ENCODE results near the gene PCP4. TPM values are rescaled to one million over a fixed set of nuclear protein-coding genes. Genes with fewer than 3 reads are reported as not detected.

PCP4 gene
- total RNA-seq, 1 donor from 2014 or later, result 18.1 TPM

- DNase-seq (ENCODE audit: low spot score in 2 of 2, unreplicated experiment in 2 of 2), result no peak
- no peak overlapping the region for H3K4me3 Mint-ChIP-seq
- no peaks in the 10 kb centered on the region for H3K27me3 Mint-ChIP-seq (ENCODE audit: low read depth)
- no peaks in the 10 kb centered on the region for H3K9me3 Mint-ChIP-seq
- no peak for TF ChIP-seq CTCF (IDR thresholded peaks at IDR 0.05; ENCODE audit: unreplicated experiment)
- peaks cover 25% of the 10 kb centered on the region for H3K4me1 Mint-ChIP-seq
- H3K27ac Mint-ChIP-seq, result no peak overlapping the region
- H3K36me3 Mint-ChIP-seq, result no peaks in the 10 kb centered on the region
These were observed 37.2 kb downstream of the PCP4 start for GRCh38 chr21:39904457-39904856.

DNA sequence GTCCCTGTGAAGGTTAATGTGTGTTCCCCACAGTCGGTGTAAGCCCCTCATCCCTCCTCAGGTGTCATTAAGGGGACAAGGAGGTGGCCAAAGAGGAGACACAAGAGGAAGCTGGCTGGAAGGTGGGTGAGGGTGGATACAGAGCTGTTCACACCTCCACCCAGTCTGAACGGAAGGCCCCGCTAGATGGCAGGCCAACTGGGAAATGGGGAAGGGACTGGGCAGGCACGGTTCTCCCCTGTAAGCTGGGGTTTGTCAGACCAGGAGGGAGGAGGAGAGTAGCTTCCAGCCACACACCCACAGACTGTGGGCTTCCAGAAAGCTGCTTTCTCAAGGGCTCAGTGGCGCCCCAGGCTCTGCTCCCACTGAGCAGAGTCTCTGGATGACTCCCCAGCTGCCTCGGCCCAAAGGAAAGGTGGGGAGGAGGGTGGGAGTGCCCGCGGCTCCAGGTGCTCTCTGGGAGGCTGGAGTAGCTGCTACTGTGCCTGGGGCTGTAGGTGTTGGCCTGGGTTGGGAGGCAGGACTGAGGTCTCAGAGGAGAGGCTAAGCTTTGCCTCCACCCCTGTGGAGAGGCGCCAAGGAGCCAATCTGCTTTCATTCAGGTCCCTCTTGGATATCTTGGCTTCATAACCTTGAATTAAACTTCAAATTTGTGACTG is 41.2 kb downstream of the PCP4 start:
- peak overlapping the region; percentile 83 for H3K27ac Mint-ChIP-seq
- H3K36me3 Mint-ChIP-seq, result no peaks in the 10 kb centered on the region

GRCh38 chr21:39911286-39912199 is 44.3 kb downstream of the PCP4 start:
- H3K4me3 Mint-ChIP-seq, result no peak overlapping the region

More for the DNA sequence above, 41.2 kb downstream of the PCP4 start:
- no peak for DNase-seq (ENCODE audit: low spot score in 2 of 2, unreplicated experiment in 2 of 2)
- no peak overlapping the region for H3K4me3 Mint-ChIP-seq
- no peak for TF ChIP-seq CTCF (IDR thresholded peaks at IDR 0.05; ENCODE audit: unreplicated experiment)
- H3K4me1 Mint-ChIP-seq, result peaks cover 21% of the 10 kb centered on the region
- no peaks in the 10 kb centered on the region for H3K9me3 Mint-ChIP-seq
- no peaks in the 10 kb centered on the region for H3K27me3 Mint-ChIP-seq (ENCODE audit: low read depth)

DNA sequence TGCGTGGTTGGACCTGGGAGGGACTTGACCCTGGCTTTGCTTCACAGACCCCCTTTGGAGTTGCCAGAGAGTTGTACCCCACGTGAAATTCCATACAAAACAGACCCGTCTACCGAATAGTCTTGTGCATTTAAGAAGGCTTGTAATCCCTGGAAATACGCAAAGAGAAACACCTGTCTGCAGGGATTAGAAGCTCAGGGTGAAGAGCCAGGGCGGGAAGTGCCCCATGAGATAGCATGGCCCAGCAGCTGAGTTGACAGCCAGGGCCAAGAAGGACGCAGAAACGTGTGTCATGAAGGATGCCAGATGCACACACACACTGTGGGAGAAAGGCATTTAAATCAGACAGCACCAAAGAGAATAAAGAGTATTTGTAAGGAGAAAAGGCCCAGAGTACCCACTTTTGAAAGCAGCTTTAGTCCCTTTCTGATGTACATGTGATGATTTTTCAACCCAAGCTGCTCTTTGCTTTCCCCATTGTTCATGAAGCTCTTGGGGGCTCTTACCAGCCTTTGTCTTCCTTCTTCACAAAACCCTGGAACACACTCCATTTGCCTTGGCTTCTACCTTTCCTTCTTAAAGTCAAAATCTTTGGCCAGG is 46.6 kb downstream of the PCP4 start:
- peaks cover 10% of the 10 kb centered on the region for H3K4me1 Mint-ChIP-seq
- H3K4me3 Mint-ChIP-seq, result no peak overlapping the region
- H3K9me3 Mint-ChIP-seq, result peaks cover 6% of the 10 kb centered on the region
- H3K27ac Mint-ChIP-seq, result no peak overlapping the region
- H3K36me3 Mint-ChIP-seq, result peaks cover 10% of the 10 kb centered on the region
- DNase-seq (ENCODE audit: low spot score in 2 of 2, unreplicated experiment in 2 of 2), result no peak
- TF ChIP-seq CTCF (IDR thresholded peaks at IDR 0.05; ENCODE audit: unreplicated experiment), result no peak
- no peaks in the 10 kb centered on the region for H3K27me3 Mint-ChIP-seq (ENCODE audit: low read depth)

More at GRCh38 chr21:39911286-39912199, 44.3 kb downstream of the PCP4 start:
- peaks cover 3% of the 10 kb centered on the region for H3K9me3 Mint-ChIP-seq
- H3K27me3 Mint-ChIP-seq (ENCODE audit: low read depth), result no peaks in the 10 kb centered on the region
- no peak for DNase-seq (ENCODE audit: low spot score in 2 of 2, unreplicated experiment in 2 of 2)
- peaks cover 21% of the 10 kb centered on the region for H3K4me1 Mint-ChIP-seq
- H3K36me3 Mint-ChIP-seq, result peaks cover under 1% of the 10 kb centered on the region
- TF ChIP-seq CTCF (IDR thresholded peaks at IDR 0.05; ENCODE audit: unreplicated experiment), result peak; percentile 53
- peak overlapping the region; percentile 22 for H3K27ac Mint-ChIP-seq

GRCh38 chr21:39915881-39916280 is 48.6 kb downstream of the PCP4 start:
- Mint-ChIP-seq H3K27ac (no peak overlapping the region), H3K9me3 (peaks cover 6% of the 10 kb centered on the region), H3K27me3 (ENCODE audit: low read depth) (no peaks in the 10 kb centered on the region), H3K4me3 (no peak overlapping the region), H3K4me1 (peaks cover 11% of the 10 kb centered on the region), H3K36me3 (peaks cover 10% of the 10 kb centered on the region)
- no peak for TF ChIP-seq CTCF (IDR thresholded peaks at IDR 0.05; ENCODE audit: unreplicated experiment)
- DNase-seq (ENCODE audit: low spot score in 2 of 2, unreplicated experiment in 2 of 2), result no peak

Data from mesothelial cell of epicardium (in vitro differentiated cells).